ENCODE measurements around the gene ZNF541.

- TF ChIP-seq, protein P1, sequence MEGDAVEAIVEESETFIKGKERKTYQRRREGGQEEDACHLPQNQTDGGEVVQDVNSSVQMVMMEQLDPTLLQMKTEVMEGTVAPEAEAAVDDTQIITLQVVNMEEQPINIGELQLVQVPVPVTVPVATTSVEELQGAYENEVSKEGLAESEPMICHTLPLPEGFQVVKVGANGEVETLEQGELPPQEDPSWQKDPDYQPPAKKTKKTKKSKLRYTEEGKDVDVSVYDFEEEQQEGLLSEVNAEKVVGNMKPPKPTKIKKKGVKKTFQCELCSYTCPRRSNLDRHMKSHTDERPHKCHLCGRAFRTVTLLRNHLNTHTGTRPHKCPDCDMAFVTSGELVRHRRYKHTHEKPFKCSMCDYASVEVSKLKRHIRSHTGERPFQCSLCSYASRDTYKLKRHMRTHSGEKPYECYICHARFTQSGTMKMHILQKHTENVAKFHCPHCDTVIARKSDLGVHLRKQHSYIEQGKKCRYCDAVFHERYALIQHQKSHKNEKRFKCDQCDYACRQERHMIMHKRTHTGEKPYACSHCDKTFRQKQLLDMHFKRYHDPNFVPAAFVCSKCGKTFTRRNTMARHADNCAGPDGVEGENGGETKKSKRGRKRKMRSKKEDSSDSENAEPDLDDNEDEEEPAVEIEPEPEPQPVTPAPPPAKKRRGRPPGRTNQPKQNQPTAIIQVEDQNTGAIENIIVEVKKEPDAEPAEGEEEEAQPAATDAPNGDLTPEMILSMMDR (IDR thresholded peaks at IDR 0.05; ENCODE audit: low read depth, low read length), result no peak
- TF ChIP-seq EZH2phosphoT487 (IDR thresholded peaks at IDR 0.05; ENCODE audit: low read depth), result no peak
Observed at GRCh38 chr19:47561440-47562057, 11.4 kb downstream of the ZNF541 start.

Data from OCI-LY3 (cell line).